GM12892 (cell line): ENCODE measurements around the gene ABLIM3. TPM values are rescaled to one million over a fixed set of nuclear protein-coding genes. Genes with fewer than 3 reads are reported as not detected.

ENCODE experiments used
- DNase-seq: peaks from one replicate; pipeline ENCODE4 v3.0.0; 2011; ENCODE audit not compliant: insufficient read length
- FAIRE-seq: peaks from 2 replicates; lab custom pipeline; 2011; peaks lifted over from hg19 to GRCh38; lab: Jason Lieb, UNC
- POLR2A ChIP-seq: IDR thresholded peaks from 2 replicates; pipeline ENCODE4 v1.6.1; 2011; ENCODE audit warnings: low read depth, low read length, control low read depth
- POLR2AphosphoS5 ChIP-seq: IDR thresholded peaks from 2 replicates; pipeline ENCODE4 v1.6.1; 2011; ENCODE audit warnings: low read depth, low read length, control low read depth
- TAF1 ChIP-seq: IDR thresholded peaks from 2 replicates; pipeline ENCODE4 v1.6.1; 2011; ENCODE audit warnings: low read depth, mild to moderate bottlenecking, control low read depth, low read length, borderline replicate concordance
- polyA plus RNA-seq: library from polyadenylated mRNA; unstranded; fragments of >200 nt; gene quantifications from one replicate; pipeline ENCODE4 v1.2.1, GENCODE V29; 2012; ENCODE audit warnings: missing spikeins, inconsistent platforms; ENCODE audit not compliant: missing spikeins

Gene ABLIM3
- not detected for polyA plus RNA-seq

DNA sequence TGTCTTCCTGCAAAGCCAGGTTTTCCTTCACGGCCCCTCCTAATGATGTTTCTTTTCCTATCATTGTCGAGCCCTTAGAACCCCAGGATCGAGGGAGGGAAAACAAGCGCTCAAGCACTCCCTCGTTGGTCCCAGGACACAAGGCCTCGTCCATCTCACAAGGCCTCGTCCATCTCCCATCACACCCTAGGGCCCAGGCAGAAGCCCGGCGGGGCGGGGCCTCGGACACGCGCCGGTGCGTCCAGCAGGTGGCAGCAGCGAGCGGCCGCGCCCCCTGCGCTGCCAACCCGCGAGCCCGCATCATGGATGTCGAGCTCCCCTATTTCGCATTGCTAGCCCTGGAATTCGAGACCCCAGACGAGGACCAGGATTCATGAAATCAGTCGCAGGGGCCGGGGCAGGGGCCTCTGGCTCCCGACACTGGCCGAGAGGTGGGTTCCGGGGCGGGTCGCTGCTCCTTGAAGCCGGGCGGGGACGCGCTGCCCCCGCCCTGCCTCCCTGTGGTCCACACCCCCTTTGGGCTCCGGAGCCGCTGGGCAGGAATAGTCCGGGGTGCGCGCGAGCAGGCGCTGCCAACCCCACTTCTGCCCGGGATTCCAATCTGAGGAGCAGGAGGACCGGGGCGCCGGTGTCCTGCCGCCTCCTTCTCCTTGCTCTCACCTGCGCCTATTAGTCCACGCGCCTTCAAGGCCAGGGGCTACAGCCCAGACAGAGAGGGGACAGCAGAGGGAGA, at the start of gene ABLIM3:
Gene ABLIM3, plus strand, starts transcription at position 270 of the 733 bp plus-strand sequence. CDS start 603 bp downstream, outside the sequence.
- peak; percentile 65 for DNase-seq
- TF ChIP-seq TAF1 (no peak), POLR2AphosphoS5 (no peak), POLR2A (no peak)
- peak; percentile 72 for FAIRE-seq

DNA sequence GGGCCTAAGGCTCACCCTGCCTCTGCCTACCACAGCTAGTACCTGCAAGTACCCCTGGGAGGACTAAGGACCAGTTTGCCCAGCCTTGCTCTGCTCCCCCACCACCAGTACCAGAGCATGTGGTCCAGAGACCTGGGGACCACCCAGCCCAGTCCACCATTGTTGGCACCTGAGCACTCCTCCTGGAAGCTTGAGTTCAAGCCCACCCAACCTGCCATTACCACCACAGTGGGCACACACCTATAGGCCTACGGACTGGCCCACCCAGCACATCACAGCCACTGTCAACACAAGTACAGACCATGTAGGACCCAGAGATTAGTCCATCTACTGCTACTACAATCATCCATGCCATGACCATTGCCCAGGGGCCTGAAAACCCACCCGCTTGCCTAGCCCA, 47.7 kb upstream of the ABLIM3 start:
- no peak for DNase-seq
- no peak for FAIRE-seq
- TF ChIP-seq TAF1: no peak
- no peak for TF ChIP-seq POLR2A
- no peak for TF ChIP-seq POLR2AphosphoS5

DNA sequence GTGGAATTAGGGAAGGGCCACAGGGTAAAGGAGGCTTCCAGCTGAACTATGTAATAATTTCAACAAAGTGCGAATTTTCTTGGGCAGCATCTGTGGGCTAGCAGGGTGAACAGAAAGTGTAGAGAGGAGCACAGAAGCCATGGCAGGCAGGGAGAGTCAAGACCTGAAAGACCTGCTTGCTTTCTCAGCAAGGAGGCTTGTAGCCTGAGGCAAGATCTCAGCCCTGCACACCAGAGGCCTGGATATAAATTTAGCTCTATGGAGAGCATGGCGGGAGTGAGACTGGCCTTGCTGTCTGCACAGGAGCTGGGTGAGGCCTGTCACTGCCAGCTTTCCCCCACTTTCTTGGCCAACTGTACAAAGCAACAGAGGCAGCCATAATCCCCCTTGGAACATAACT, 46.3 kb upstream of the ABLIM3 start:
- no peak for DNase-seq
- TF ChIP-seq POLR2AphosphoS5: no peak
- no peak for TF ChIP-seq POLR2A
- TF ChIP-seq TAF1: no peak
- no peak for FAIRE-seq

DNA sequence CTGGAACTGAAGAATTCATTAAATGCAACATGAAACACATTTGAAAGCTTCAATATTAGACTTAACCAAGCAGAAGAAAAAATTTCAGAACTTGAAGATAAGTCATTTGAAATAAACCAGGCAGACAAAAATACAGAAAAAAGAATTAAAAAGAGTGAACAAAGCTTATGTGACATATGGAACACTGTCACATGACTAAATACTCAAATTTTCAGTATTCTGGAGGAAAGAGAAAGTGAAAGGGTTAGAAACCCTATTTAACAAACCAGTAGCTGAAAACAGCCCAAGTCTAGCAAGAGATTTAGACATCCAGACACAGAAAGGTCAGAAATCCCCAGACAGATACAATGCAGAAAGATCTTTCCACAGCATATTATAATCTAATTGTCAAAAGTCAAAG, 41.4 kb upstream of the ABLIM3 start:
- TF ChIP-seq POLR2A (no peak), POLR2AphosphoS5 (no peak), TAF1 (no peak)
- no peak for FAIRE-seq
- DNase-seq: no peak

- DNase-seq (no peak), FAIRE-seq (no peak)
- TF ChIP-seq TAF1: no peak
- TF ChIP-seq POLR2AphosphoS5: no peak
- TF ChIP-seq POLR2A: no peak
Measured at GRCh38 chr5:149100331-149100730, 41.0 kb upstream of the ABLIM3 start.

DNA sequence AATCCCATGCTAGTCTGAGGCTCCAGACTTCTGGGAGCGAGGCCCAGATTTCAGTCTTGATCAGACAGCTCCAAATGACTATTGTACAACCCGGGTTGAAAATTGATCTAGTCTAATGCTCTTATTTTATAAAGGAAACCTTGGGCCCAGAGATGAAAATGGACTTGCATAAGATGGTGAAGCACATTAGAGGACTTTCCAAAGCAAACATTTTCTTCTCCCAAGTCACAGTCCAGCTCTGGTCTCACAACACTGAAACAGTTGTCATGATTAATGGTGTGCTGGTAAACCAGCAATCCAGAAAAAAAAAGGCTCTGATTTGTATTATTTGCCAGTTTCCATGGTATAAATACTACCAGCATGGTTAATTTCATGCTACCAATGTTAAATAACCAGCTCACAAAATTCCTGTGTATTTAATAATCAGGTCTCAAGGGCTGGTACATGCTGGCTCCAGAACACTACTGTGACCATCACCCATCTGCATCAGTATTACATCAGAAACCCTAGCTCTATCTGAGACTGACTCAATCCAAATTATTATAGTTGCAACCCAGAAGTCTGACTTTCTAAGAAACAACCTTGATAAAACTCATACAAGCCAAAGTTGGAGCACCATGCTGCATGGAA, 32.5 kb upstream of the ABLIM3 start:
- DNase-seq (no peak), FAIRE-seq (no peak)
- TF ChIP-seq POLR2A (no peak), TAF1 (no peak), POLR2AphosphoS5 (no peak)

DNA sequence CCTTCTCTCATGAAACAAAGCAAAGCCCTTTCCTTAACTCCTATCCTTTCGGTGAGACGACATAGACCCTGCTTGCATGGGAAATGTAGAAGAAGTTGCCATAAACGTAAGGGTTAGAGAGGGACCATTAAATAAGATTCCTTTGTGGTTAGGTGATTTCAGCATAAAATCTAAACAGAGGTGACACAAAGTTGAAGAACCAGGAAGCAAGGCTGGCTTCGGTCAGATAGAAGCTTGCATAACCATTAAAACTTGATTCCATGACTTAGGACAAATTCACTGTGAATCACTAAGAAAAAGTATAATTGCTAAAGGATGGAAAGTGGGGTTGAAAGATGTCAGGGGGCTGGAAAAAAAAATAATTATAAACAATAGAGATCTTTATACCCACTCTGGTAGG, 30.9 kb upstream of the ABLIM3 start:
- TF ChIP-seq POLR2AphosphoS5: no peak
- TF ChIP-seq POLR2A: no peak
- no peak for TF ChIP-seq TAF1
- DNase-seq (no peak), FAIRE-seq (no peak)

GRCh38 chr5:149113669-149114068, 27.6 kb upstream of the ABLIM3 start:
- TF ChIP-seq POLR2AphosphoS5: no peak
- no peak for TF ChIP-seq POLR2A
- TF ChIP-seq TAF1: no peak
- FAIRE-seq: no peak
- no peak for DNase-seq

- FAIRE-seq (peak; percentile 44), DNase-seq (no peak)
- no peak for TF ChIP-seq POLR2A
- no peak for TF ChIP-seq TAF1
Measured at GRCh38 chr5:149114403-149115312, 26.6 kb upstream of the ABLIM3 start.

GRCh38 chr5:149117970-149118369, 23.3 kb upstream of the ABLIM3 start:
- DNase-seq (no peak), FAIRE-seq (no peak)

GRCh38 chr5:149118463-149118862, 22.8 kb upstream of the ABLIM3 start:
- FAIRE-seq (no peak), DNase-seq (no peak)
- TF ChIP-seq POLR2A: no peak

More at GRCh38 chr5:149117970-149118369, 23.3 kb upstream of the ABLIM3 start:
- TF ChIP-seq POLR2A: no peak
- TF ChIP-seq POLR2AphosphoS5: no peak
- TF ChIP-seq TAF1: no peak

- FAIRE-seq (no peak), DNase-seq (no peak)
- TF ChIP-seq POLR2A: no peak
- TF ChIP-seq TAF1: no peak
- no peak for TF ChIP-seq POLR2AphosphoS5
Measured at GRCh38 chr5:149121145-149121544, 20.1 kb upstream of the ABLIM3 start.
